GM12878 (cell line): ENCODE data around the gene PALMD. TPM values are rescaled to one million over a fixed set of nuclear protein-coding genes. Genes with fewer than 3 reads are reported as not detected.

Experiments used
- ATAC-seq: fragments of 200-7000 bp; cut with Tn5 transposase; 3 replicates; pipeline ENCODE4 v1.9.1; 2020; ENCODE audit warnings: mild to moderate bottlenecking, moderate library complexity
- BruUV-seq: library from RNA; stranded (reverse); fragments of 400-500 nt; replicated peaks from 2 replicates; lab custom pipeline; 2021; lab: Mats Ljungman, UMichigan
- CTCF ChIA-PET: fragments of 300-600 bp; sonication (Branson Sonifier 250); formaldehyde crosslinking; extraction: SDS; loops from one replicate; lab custom pipeline; 2021; ENCODE audit warnings: inconsistent platforms; lab: Yijun Ruan, JAX
- POLR2A ChIA-PET: fragments of 350-600 bp; formaldehyde crosslinking; extraction: SDS; loops from one replicate; lab custom pipeline; 2021; ENCODE audit warnings: inconsistent platforms; lab: Charles Lee
- RAD21 ChIA-PET: fragments of 300-600 bp; sonication (Branson Sonifier 250); formaldehyde crosslinking; loops from one replicate; lab custom pipeline; 2023; ENCODE audit warnings: antibody characterized with exemption; ENCODE audit not compliant: unreplicated experiment; lab: Charles Lee
- SMC1A ChIA-PET: fragments of 300-600 bp; sonication (Branson Sonifier 250); formaldehyde crosslinking; loops from one replicate; lab custom pipeline; 2023; ENCODE audit not compliant: unreplicated experiment, uncharacterized antibody; lab: Charles Lee
- DNase-seq: peaks from one replicate; pipeline ENCODE4 v3.0.0-alpha.2; 2011; ENCODE audit warnings: low read depth, low spot score
- FAIRE-seq: peaks from 3 replicates; lab custom pipeline; 2011; peaks lifted over from hg19 to GRCh38; lab: Jason Lieb, UNC
- H2AFZ ChIP-seq: 2 replicates; pipeline ENCODE4 v1.6.0; 2011; ENCODE audit warnings: low read depth, low read length, control low read depth; ENCODE audit not compliant: control insufficient read depth
- H3K27ac ChIP-seq: 2 replicates; pipeline ENCODE4 v1.5.1; 2011; ENCODE audit warnings: control low read depth; ENCODE audit not compliant: control insufficient read depth, insufficient read depth
- H3K27me3 ChIP-seq, 2 experiments: replicated peaks in 1 of 2; 2 replicates each; pipeline versions ENCODE4 v1.6.0 to v1.6.1; 2011; ENCODE audit warnings: low read length in 1 of 2; ENCODE audit not compliant: control insufficient read depth in 2 of 2, insufficient read depth in 2 of 2
- H3K36me3 ChIP-seq, 2 experiments: 2 replicates each; pipeline ENCODE4 v1.5.1; 2011; ENCODE audit warnings: low read length in 1 of 2; ENCODE audit not compliant: control insufficient read depth in 2 of 2, insufficient read depth in 2 of 2
- H3K4me1 ChIP-seq: 2 replicates; pipeline ENCODE4 v1.6.1; 2011; ENCODE audit warnings: mild to moderate bottlenecking, low read length, moderate library complexity, mixed read lengths; ENCODE audit not compliant: control insufficient read depth, insufficient read depth
- H3K4me2 ChIP-seq: 2 replicates; pipeline ENCODE4 v1.6.0; 2011; ENCODE audit warnings: control low read depth; ENCODE audit not compliant: control insufficient read depth, insufficient read depth
- H3K4me3 ChIP-seq: fragments of 200-600 bp; sonication (generic); 2 replicates; pipeline ENCODE4 v1.5.1; 2016
- H3K79me2 ChIP-seq: 2 replicates; pipeline ENCODE4 v1.6.0; 2011; ENCODE audit warnings: low read length; ENCODE audit not compliant: control insufficient read depth, insufficient read depth
- H3K9ac ChIP-seq: 2 replicates; pipeline ENCODE4 v1.8.0; 2011; ENCODE audit warnings: low read length, control low read depth, mixed read lengths; ENCODE audit not compliant: control insufficient read depth, insufficient read depth
- H3K9me3 ChIP-seq: replicated peaks from 3 replicates; pipeline ENCODE4 v1.5.1; 2011; ENCODE audit warnings: mild to moderate bottlenecking, low read length; ENCODE audit not compliant: control insufficient read depth, insufficient read depth
- H4K20me1 ChIP-seq: 2 replicates; pipeline ENCODE4 v1.6.0; 2011; ENCODE audit not compliant: control insufficient read depth, insufficient read depth
- DPF2 ChIP-seq: fragments of 450-650 bp; IDR thresholded peaks from 2 replicates; pipeline ENCODE4 v1.6.1; 2017; ENCODE audit warnings: mild to moderate bottlenecking
- KDM1A ChIP-seq: fragments of 200-600 bp; sonication (generic); IDR thresholded peaks from 2 replicates; pipeline ENCODE4 v1.6.1; 2016; ENCODE audit warnings: borderline replicate concordance
- MTA3 ChIP-seq: IDR thresholded peaks from 2 replicates; pipeline ENCODE4 v1.6.1; 2012; ENCODE audit warnings: low read length, inconsistent platforms, borderline replicate concordance
- MXI1 ChIP-seq: fragments of 150-350 bp; IDR thresholded peaks from 2 replicates; pipeline ENCODE4 v1.6.1; 2011; ENCODE audit warnings: low read depth, mild to moderate bottlenecking, inconsistent platforms, low read length, improper control_type of control experiment
- NR2C1 ChIP-seq: fragments of 450-650 bp; IDR thresholded peaks from 2 replicates; pipeline ENCODE4 v1.6.1; 2017; ENCODE audit warnings: antibody characterized with exemption, mild to moderate bottlenecking, moderate library complexity
- PML ChIP-seq: IDR thresholded peaks from 2 replicates; pipeline ENCODE4 v1.6.1; 2012; ENCODE audit warnings: low read length, inconsistent platforms
- POLR2AphosphoS5 ChIP-seq: IDR thresholded peaks from 2 replicates; pipeline ENCODE4 v1.6.1; 2011; ENCODE audit warnings: mild to moderate bottlenecking, low read length, inconsistent platforms
- RB1 ChIP-seq: fragments of 450-650 bp; formaldehyde crosslinking; IDR thresholded peaks from 2 replicates; pipeline ENCODE4 v1.6.1; 2017; ENCODE audit warnings: mild to moderate bottlenecking, borderline replicate concordance
- SIX5 ChIP-seq: IDR thresholded peaks from 2 replicates; pipeline ENCODE4 v1.6.1; 2011; ENCODE audit warnings: mild to moderate bottlenecking, low read depth, low read length, moderate library complexity; ENCODE audit not compliant: severe bottlenecking
- SMAD1 ChIP-seq: fragments of 450-650 bp; IDR thresholded peaks from 2 replicates; pipeline ENCODE4 v1.6.1; 2018; ENCODE audit warnings: mild to moderate bottlenecking, low read depth; ENCODE audit not compliant: partially characterized antibody
- TCF3 ChIP-seq: IDR thresholded peaks from 2 replicates; pipeline ENCODE4 v1.6.1; 2012; ENCODE audit warnings: low read depth, mild to moderate bottlenecking, low read length, borderline replicate concordance; ENCODE audit not compliant: insufficient read depth
- WGBS: methylation state at CpG from one replicate; pipeline ENCODE4 v1.1.6; 2016; ENCODE audit warnings: low lambda C conversion rate; ENCODE audit not compliant: insufficient replicate concordance, insufficient coverage; ENCODE audit errors: missing lambda C conversion rate; 5-methylcytosine and 5-hydroxymethylcytosine counted together
- in situ Hi-C: fragments of 300-500 bp; cut with MboI; formaldehyde crosslinking; loops from 9 replicates; pipeline ENCODE4 v1.14.3; 2018; ENCODE audit warnings: mixed read lengths
- intact Hi-C: fragments of 100-400 bp; cut with micrococcal nuclease; formaldehyde crosslinking; loops from one replicate; pipeline ENCODE4 v1.14.2; 2022; ENCODE audit not compliant: unreplicated experiment
- polyA plus RNA-seq, 11 experiments: library from polyadenylated mRNA; depleted of rRNA in 4 of 11; unstranded in 6 of 11; stranded (reverse) in 5 of 11; fragments of >200 nt; fragmentation: Nextera tagmentation in 4 of 11; fragmentation: Illumina TruSeq in 1 of 11; extraction: Ambion mirVana in 4 of 11; extraction: Trizol in 1 of 11; gene quantifications; 1 replicate in 1 of 11; 2 replicates in 10 of 11; pipeline versions ENCODE4 v1.2.1 to v1.2.3, GENCODE V29; 2011 to 2016; ENCODE audit warnings: inconsistent platforms in 2 of 11, missing spikeins in 2 of 11, low read depth in 1 of 11
- total RNA-seq, 4 experiments: library from RNA; depleted of rRNA in 3 of 4; stranded (reverse); fragments of >200 nt in 3 of 4; fragmentation: Illumina TruSeq in 1 of 4; extraction: Trizol in 1 of 4; gene quantifications; 2 replicates each; pipeline versions ENCODE4 v1.2.1 to v1.2.3, GENCODE V29; 2013 to 2021
- TF ChIP-seq, protein P1 (sequence below): fragments of 450-650 bp; conservative IDR thresholded peaks from 2 replicates; pipeline ENCODE4 v1.6.1; 2017; ENCODE audit warnings: mild to moderate bottlenecking, moderate library complexity
- TF ChIP-seq, protein P2 (sequence below): IDR thresholded peaks from 2 replicates; pipeline ENCODE4 v1.6.1; 2012; ENCODE audit warnings: low read depth, low read length, improper control_type of control experiment
- TF ChIP-seq, protein P3 (sequence below): fragments of 150-350 bp; IDR thresholded peaks from 2 replicates; pipeline ENCODE4 v1.6.1; 2016; ENCODE audit warnings: low read depth, low read length
- TF ChIP-seq, protein P4 (sequence below): fragments of 150-350 bp; IDR thresholded peaks from 2 replicates; pipeline ENCODE4 v1.6.1; 2014; ENCODE audit warnings: mild to moderate bottlenecking, low read depth, low read length

The PALMD gene
- total and polyA plus RNA-seq, 10 of the 15 experiments (the other 5 are each of a cell fraction or from before 2014, with no cell fraction given), result under 0.01 to 0.09 (median 0.04) TPM; not detected in 4

DNA sequence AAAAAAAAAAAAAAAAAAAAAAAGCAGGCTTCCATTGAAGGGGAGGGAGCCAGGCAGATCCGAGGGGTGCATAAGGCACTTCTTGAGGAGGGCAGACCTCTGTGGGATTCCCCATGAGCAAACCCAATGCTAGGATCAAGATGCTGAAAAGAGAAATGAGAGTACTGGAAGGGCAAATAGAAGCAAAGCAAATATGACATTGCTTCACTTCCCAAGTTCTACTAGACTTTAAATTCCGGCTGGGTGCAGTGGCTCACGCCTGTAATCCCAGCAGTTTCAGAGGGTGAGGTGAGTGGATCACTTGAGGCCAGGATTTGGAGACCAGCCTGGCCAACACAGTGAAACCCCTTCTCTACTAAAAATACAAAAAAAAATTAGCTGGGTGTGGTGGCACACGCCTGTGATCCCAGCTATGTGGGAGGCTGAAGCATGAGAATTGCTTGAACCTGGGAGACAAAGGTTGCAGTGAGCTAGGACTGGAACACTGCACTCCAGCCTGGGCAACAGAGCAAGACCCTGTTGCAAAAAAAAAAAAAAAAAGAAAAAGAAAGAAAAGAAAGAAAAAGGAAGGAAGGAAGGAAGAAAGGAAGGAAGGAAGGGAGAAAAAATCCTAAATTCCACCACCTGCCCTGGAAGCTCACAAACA is 23.1 kb upstream of the PALMD start (continued):
- TF ChIP-seq MTA3 (no peak), MXI1 (no peak), POLR2AphosphoS5 (no peak)

DNA sequence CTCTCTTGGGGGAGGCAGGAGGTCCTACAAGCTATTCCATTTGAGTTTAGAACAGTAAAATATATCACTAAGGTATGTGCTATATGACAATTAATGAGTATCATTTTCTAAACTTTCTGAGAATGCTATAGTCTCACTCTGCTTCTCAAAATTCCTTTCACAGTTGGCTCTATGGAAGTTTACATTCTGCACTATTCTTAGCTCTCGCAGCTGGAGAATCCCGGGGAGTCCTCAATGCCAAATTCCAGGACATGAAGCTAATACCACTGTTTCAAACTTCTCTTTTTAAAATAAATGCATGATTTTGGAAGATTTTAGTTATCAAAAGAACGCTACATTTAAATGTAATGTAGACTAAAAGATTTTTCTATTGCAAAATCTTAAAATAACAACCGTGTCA is 22.4 kb upstream of the PALMD start:
- Histone ChIP-seq H3K9ac (no peak overlapping the region), H3K4me3 (no peak overlapping the region), H3K4me2 (no peak overlapping the region), H3K9me3 (no peaks in the 10 kb centered on the region), H3K27me3 (no peaks in the 10 kb centered on the region), H3K36me3 (no peaks in the 10 kb centered on the region), H4K20me1 (no peaks in the 10 kb centered on the region), H2AFZ (no peak overlapping the region), H3K79me2 (no peaks in the 10 kb centered on the region), H3K4me1 (no peaks in the 10 kb centered on the region), H3K27ac (no peak overlapping the region)
- no peak for FAIRE-seq
- ChIA-PET SMC1A (interaction anchor here (1.1 to 1.7 kb wide), 2 partner anchors 10 to 13 kb away, joined by 3 to 4 read pairs; no protein-coding TSS in a partner anchor), CTCF (interaction anchor here (0.7 kb wide), 1 partner anchor 901 kb away, joined by 3 read pairs; no protein-coding TSS in a partner anchor), POLR2A (no interaction called here), RAD21 (no interaction called here)
- no peak for ATAC-seq
- in situ Hi-C loops (no loop called here), intact Hi-C loops (no loop called here)
- DNase-seq, result no peak
- 64% methylated on average over 4 of the region's 4 CpGs for WGBS
- no TSS peak for BruUV-seq
- TF ChIP-seq MXI1, result no peak
- no peak for TF ChIP-seq PML
- no peak for TF ChIP-seq SMAD1
- TF ChIP-seq, protein P1, sequence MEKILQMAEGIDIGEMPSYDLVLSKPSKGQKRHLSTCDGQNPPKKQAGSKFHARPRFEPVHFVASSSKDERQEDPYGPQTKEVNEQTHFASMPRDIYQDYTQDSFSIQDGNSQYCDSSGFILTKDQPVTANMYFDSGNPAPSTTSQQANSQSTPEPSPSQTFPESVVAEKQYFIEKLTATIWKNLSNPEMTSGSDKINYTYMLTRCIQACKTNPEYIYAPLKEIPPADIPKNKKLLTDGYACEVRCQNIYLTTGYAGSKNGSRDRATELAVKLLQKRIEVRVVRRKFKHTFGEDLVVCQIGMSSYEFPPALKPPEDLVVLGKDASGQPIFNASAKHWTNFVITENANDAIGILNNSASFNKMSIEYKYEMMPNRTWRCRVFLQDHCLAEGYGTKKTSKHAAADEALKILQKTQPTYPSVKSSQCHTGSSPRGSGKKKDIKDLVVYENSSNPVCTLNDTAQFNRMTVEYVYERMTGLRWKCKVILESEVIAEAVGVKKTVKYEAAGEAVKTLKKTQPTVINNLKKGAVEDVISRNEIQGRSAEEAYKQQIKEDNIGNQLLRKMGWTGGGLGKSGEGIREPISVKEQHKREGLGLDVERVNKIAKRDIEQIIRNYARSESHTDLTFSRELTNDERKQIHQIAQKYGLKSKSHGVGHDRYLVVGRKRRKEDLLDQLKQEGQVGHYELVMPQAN, result no peak
- TF ChIP-seq, protein P2, sequence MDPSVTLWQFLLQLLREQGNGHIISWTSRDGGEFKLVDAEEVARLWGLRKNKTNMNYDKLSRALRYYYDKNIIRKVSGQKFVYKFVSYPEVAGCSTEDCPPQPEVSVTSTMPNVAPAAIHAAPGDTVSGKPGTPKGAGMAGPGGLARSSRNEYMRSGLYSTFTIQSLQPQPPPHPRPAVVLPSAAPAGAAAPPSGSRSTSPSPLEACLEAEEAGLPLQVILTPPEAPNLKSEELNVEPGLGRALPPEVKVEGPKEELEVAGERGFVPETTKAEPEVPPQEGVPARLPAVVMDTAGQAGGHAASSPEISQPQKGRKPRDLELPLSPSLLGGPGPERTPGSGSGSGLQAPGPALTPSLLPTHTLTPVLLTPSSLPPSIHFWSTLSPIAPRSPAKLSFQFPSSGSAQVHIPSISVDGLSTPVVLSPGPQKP, result no peak
- TF ChIP-seq TCF3, result no peak
- TF ChIP-seq, protein P3, sequence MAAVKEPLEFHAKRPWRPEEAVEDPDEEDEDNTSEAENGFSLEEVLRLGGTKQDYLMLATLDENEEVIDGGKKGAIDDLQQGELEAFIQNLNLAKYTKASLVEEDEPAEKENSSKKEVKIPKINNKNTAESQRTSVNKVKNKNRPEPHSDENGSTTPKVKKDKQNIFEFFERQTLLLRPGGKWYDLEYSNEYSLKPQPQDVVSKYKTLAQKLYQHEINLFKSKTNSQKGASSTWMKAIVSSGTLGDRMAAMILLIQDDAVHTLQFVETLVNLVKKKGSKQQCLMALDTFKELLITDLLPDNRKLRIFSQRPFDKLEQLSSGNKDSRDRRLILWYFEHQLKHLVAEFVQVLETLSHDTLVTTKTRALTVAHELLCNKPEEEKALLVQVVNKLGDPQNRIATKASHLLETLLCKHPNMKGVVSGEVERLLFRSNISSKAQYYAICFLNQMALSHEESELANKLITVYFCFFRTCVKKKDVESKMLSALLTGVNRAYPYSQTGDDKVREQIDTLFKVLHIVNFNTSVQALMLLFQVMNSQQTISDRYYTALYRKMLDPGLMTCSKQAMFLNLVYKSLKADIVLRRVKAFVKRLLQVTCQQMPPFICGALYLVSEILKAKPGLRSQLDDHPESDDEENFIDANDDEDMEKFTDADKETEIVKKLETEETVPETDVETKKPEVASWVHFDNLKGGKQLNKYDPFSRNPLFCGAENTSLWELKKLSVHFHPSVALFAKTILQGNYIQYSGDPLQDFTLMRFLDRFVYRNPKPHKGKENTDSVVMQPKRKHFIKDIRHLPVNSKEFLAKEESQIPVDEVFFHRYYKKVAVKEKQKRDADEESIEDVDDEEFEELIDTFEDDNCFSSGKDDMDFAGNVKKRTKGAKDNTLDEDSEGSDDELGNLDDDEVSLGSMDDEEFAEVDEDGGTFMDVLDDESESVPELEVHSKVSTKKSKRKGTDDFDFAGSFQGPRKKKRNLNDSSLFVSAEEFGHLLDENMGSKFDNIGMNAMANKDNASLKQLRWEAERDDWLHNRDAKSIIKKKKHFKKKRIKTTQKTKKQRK, result no peak
- TF ChIP-seq, protein P4, sequence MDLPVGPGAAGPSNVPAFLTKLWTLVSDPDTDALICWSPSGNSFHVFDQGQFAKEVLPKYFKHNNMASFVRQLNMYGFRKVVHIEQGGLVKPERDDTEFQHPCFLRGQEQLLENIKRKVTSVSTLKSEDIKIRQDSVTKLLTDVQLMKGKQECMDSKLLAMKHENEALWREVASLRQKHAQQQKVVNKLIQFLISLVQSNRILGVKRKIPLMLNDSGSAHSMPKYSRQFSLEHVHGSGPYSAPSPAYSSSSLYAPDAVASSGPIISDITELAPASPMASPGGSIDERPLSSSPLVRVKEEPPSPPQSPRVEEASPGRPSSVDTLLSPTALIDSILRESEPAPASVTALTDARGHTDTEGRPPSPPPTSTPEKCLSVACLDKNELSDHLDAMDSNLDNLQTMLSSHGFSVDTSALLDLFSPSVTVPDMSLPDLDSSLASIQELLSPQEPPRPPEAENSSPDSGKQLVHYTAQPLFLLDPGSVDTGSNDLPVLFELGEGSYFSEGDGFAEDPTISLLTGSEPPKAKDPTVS, result no peak
- TF ChIP-seq SIX5, result no peak
- TF ChIP-seq DPF2, result no peak
- TF ChIP-seq NR2C1, result no peak
- TF ChIP-seq RB1, result no peak
- TF ChIP-seq KDM1A, result no peak
